Vagina (tissue), 2 donors: ENCODE data around the gene ASF1A. TPM values are rescaled to one million over a fixed set of nuclear protein-coding genes. Genes with fewer than 3 reads are reported as not detected.
A peak's percentile ranks its signal among the peaks of the same experiment; 100 is the strongest.

Experiments used
- DNase-seq, 2 donors: peaks; one replicate each; pipeline ENCODE4 v3.0.0-alpha.2; 2017; ENCODE audit errors: extremely low spot score in 2 of 2
- H3K27ac ChIP-seq: fragments of 200-600 bp; sonication (generic); one replicate; pipeline ENCODE4 v1.5.1; 2019
- H3K27me3 ChIP-seq: fragments of 200-600 bp; sonication (generic); one replicate; pipeline ENCODE4 v1.5.1; 2019
- H3K36me3 ChIP-seq, 2 donors: fragments of 200-600 bp; sonication (generic); one replicate each; pipeline ENCODE4 v1.5.1; 2017 to 2019
- H3K4me1 ChIP-seq: fragments of 200-600 bp; sonication (generic); one replicate; pipeline ENCODE4 v1.5.1; 2019
- H3K4me3 ChIP-seq, 2 donors: fragments of 200-600 bp; sonication (generic); 1 replicate in 1 of 2; 2 replicates in 1 of 2; pipeline ENCODE4 v1.5.1; 2016 to 2019
- H3K9me3 ChIP-seq: fragments of 200-600 bp; sonication (generic); one replicate; pipeline ENCODE4 v1.5.1; 2019
- CTCF ChIP-seq, 3 experiments: fragments of 450-650 bp in 2 of 3; fragments of 200-600 bp in 1 of 3; sonication (generic) in 1 of 3; IDR thresholded peaks; one replicate each; pipeline ENCODE4 v1.5.1; 2017 to 2019; ENCODE audit warnings: antibody characterized with exemption in 3 of 3, mild to moderate bottlenecking in 2 of 3, moderate library complexity in 2 of 3
- POLR2A ChIP-seq, 2 donors: fragments of 450-650 bp; IDR thresholded peaks; one replicate each; pipeline ENCODE4 v1.6.1; 2017; ENCODE audit warnings: antibody characterized with exemption in 2 of 2, mild to moderate bottlenecking in 2 of 2, moderate library complexity in 2 of 2
- POLR2AphosphoS5 ChIP-seq, 2 donors: sonication (generic); formaldehyde crosslinking; IDR thresholded peaks; one replicate each; pipeline ENCODE4 v1.9.0; 2017; ENCODE audit warnings: antibody characterized with exemption in 2 of 2, mild to moderate bottlenecking in 2 of 2, low read depth in 1 of 2; ENCODE audit not compliant: insufficient read depth in 1 of 2
- intact Hi-C: fragments of 100-400 bp; cut with DNase I; formaldehyde crosslinking; loops from one replicate; pipeline ENCODE4 v1.15.1; 2023
- total RNA-seq: library from RNA; depleted of rRNA; stranded (reverse); fragments of >200 nt; gene quantifications from one replicate; pipeline ENCODE4 v1.2.3, GENCODE V29; 2016

Gene ASF1A
- total RNA-seq, 1 donor from 2014 or later: 7.9 TPM

- DNase-seq: no peak
- no peaks in the 10 kb centered on the region for H3K27me3 ChIP-seq
- intact Hi-C loops: no loop called here
- H3K9me3 ChIP-seq: no peaks in the 10 kb centered on the region
- TF ChIP-seq POLR2A (IDR thresholded peaks at IDR 0.05) (no peak), CTCF (IDR thresholded peaks at IDR 0.05) (no peak), POLR2AphosphoS5 (IDR thresholded peaks at IDR 0.05; ENCODE audit: insufficient read depth in 1 of 2, low read depth in 1 of 2) (no peak)
- no peak overlapping the region for H3K27ac ChIP-seq
- no peak overlapping the region for H3K4me3 ChIP-seq
- H3K36me3 ChIP-seq: peaks cover 0 to 31% of the 10 kb centered on the region in 2 donors
- H3K4me1 ChIP-seq: peaks cover 27% of the 10 kb centered on the region
Observed at GRCh38 chr6:118931436-118931835, 37.5 kb downstream of the ASF1A start.

DNA sequence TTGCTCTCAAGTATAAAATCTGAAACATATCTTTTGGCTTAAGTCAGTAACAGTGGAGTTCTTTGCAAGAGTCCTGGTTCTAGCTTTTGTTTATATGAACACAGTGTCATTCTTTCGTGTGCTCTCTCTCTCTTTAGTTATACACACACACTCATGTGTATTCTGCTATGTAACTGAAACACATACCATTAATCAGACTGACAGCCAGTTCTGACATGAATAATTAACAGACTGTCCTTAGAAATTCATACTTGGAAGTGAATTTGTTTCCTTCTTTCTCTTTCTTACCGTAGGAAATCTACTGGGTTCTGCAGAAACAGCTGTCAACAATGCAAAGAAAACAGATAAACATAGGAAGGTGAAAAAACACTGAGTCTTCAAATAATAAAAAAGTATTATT is 38.5 kb downstream of the ASF1A start:
- Histone ChIP-seq H3K27me3 (no peaks in the 10 kb centered on the region), H3K36me3 (peaks cover 0 to 27% of the 10 kb centered on the region in 2 donors), H3K27ac (no peak overlapping the region), H3K4me1 (peaks cover 27% of the 10 kb centered on the region), H3K4me3 (no peak overlapping the region), H3K9me3 (no peaks in the 10 kb centered on the region)
- TF ChIP-seq CTCF (IDR thresholded peaks at IDR 0.05) (no peak), POLR2AphosphoS5 (IDR thresholded peaks at IDR 0.05; ENCODE audit: insufficient read depth in 1 of 2, low read depth in 1 of 2) (no peak), POLR2A (IDR thresholded peaks at IDR 0.05) (no peak)
- intact Hi-C loops: no loop called here
- DNase-seq: no peak

GRCh38 chr6:118933855-118934460 is 40.0 kb downstream of the ASF1A start:
- TF ChIP-seq CTCF (IDR thresholded peaks at IDR 0.05) (no peak), POLR2AphosphoS5 (IDR thresholded peaks at IDR 0.05; ENCODE audit: insufficient read depth in 1 of 2, low read depth in 1 of 2) (no peak), POLR2A (IDR thresholded peaks at IDR 0.05) (no peak)
- H3K36me3 ChIP-seq: peaks cover 0 to 17% of the 10 kb centered on the region in 2 donors
- intact Hi-C loops: no loop called here

DNA sequence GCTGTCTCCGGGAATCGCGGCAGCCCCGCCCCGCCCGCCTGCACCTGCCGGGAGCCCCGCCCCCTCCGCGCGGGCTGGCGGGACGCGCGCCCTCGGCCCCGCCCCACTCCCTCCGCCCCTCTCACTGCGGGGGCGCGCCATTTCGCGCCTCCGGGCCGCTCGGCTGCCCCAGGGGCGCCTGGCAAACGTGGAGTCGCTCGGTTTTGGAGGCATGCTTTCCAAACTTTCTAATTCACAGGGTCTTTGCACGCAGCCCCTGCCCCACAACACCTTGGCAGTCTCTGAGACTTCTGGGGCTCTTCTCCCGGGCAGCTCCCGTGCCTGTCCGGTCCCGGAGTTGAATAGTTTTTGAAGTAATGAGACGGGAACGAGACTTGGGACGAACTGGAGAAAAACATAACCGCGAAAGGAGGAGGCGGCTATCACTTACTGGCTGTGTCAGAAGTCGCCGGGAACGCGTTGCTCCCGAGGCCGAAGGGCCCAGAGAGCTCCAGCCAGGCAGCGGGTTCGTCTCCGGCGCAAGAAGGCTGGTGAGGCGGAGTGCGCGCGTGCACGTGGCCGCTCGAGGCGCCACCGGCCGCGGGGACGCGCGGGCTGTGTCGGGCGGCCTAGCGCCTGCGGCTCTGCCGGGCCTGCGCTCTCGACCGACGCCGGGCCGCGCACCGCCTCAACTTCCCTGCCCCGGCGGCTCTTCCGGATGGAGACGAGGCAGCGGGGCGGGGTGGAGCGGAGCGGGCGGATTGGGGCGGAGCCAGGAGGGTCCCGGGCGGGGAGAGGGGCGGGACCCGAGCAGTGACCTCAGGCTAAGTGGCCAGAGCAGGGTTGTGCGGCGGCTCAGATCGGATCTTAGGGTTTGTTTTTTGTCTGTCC is 40.7 kb downstream of the ASF1A start, which contains the start of gene MCM9:
Gene MCM9 (minus strand): TSS at position 699 of the 870 bp plus-strand sequence. CDS start 3,436 bp downstream, outside the sequence.
- H3K27me3 ChIP-seq: no peaks in the 10 kb centered on the region
- H3K4me1 ChIP-seq: peaks cover 27% of the 10 kb centered on the region
- TF ChIP-seq POLR2AphosphoS5 (IDR thresholded peaks at IDR 0.05; ENCODE audit: insufficient read depth in 1 of 2, low read depth in 1 of 2) (peak in 1 of 2 donors; percentile 56), POLR2A (IDR thresholded peaks at IDR 0.05) (peak in 1 of 2 donors; percentile 38), CTCF (IDR thresholded peaks at IDR 0.05) (no peak)
- DNase-seq: no peak
- H3K9me3 ChIP-seq: no peaks in the 10 kb centered on the region
- peaks cover 0 to 10% of the 10 kb centered on the region in 2 donors for H3K36me3 ChIP-seq
- peak within 1 kb of the TSS; percentile 89 for H3K27ac ChIP-seq
- intact Hi-C loops: no loop called here
- H3K4me3 ChIP-seq: peak within 1 kb of the TSS; percentile 65 to 86

More at GRCh38 chr6:118933855-118934460, 40.0 kb downstream of the ASF1A start:
- Histone ChIP-seq H3K27me3 (no peaks in the 10 kb centered on the region), H3K4me1 (peaks cover 27% of the 10 kb centered on the region), H3K9me3 (no peaks in the 10 kb centered on the region), H3K4me3 (peak overlapping the region; percentile 65 to 86), H3K27ac (peak overlapping the region; percentile 89)
- DNase-seq: no peak
